Fibroblast of peridontal ligament (primary cell): ENCODE data around the gene MMP24.
A peak's percentile ranks its signal among the peaks of the same experiment; 100 is the strongest.

Experiments
- DNase-seq: peaks from one replicate; pipeline ENCODE4 v3.0.0-alpha.2; 2010; ENCODE audit errors: extremely low read depth

MMP24 gene

GRCh38 chr20:35279040-35279439 lies 52.5 kb downstream of the MMP24 start:
- DNase-seq: no peak

- DNase-seq: no peak
Measured at GRCh38 chr20:35279533-35280174, 53.2 kb downstream of the MMP24 start.

GRCh38 chr20:35280523-35280922 lies 54.0 kb downstream of the MMP24 start:
- DNase-seq: no peak

- no peak for DNase-seq
Measured at GRCh38 chr20:35281506-35282101, 55.1 kb downstream of the MMP24 start.

GRCh38 chr20:35283441-35284266 lies 57.2 kb downstream of the MMP24 start:
- DNase-seq: no peak

GRCh38 chr20:35284267-35284991 lies 57.9 kb downstream of the MMP24 start, which contains the start of gene EIF6:
EIF6 (minus strand) TSS chr20:35284772; CDS start chr20:35284487, 285 bp downstream.
- DNase-seq: peak; percentile 88

- DNase-seq: no peak
Measured at GRCh38 chr20:35284992-35285805, 58.7 kb downstream of the MMP24 start.

- no peak for DNase-seq
Measured at GRCh38 chr20:35285806-35286076, 59.3 kb downstream of the MMP24 start.

GRCh38 chr20:35286077-35286898 lies 59.8 kb downstream of the MMP24 start:
- DNase-seq: no peak

GRCh38 chr20:35286899-35287508 lies 60.5 kb downstream of the MMP24 start:
- DNase-seq: no peak

GRCh38 chr20:35287509-35288324 lies 61.2 kb downstream of the MMP24 start:
- DNase-seq: no peak

- DNase-seq: no peak
Measured at GRCh38 chr20:35288325-35289060, 62.0 kb downstream of the MMP24 start.

- DNase-seq: no peak
Measured at GRCh38 chr20:35290186-35290886, 63.8 kb downstream of the MMP24 start.

- DNase-seq: no peak
Measured at GRCh38 chr20:35290887-35291417, 64.5 kb downstream of the MMP24 start.

- no peak for DNase-seq
Measured at GRCh38 chr20:35291654-35292503, 65.4 kb downstream of the MMP24 start, which contains the start of gene FAM83C. FAM83C (minus strand) TSS chr20:35292425; CDS start chr20:35292304, 121 bp downstream.

- no peak for DNase-seq
Measured at GRCh38 chr20:35292504-35293285, 66.2 kb downstream of the MMP24 start.
